Parathyroid adenoma (tissue), 2 donors: ENCODE results near the gene TBC1D14.

Experiments used
- H2AFZ ChIP-seq: fragments of 300-600 bp; sonication (generic); one replicate; pipeline ENCODE4 v1.7.0; 2017; ENCODE audit warnings: antibody characterized with exemption, mild to moderate bottlenecking
- H3K27ac ChIP-seq: fragments of 300-600 bp; sonication (generic); one replicate; pipeline ENCODE4 v1.7.0; 2017
- H3K27me3 ChIP-seq: fragments of 300-600 bp; sonication (generic); one replicate; pipeline ENCODE4 v1.7.0; 2017; ENCODE audit warnings: low read length; ENCODE audit not compliant: control insufficient read depth, insufficient read depth
- H3K36me3 ChIP-seq: fragments of 300-600 bp; sonication (generic); one replicate; pipeline ENCODE4 v1.7.0; 2017; ENCODE audit warnings: low read length; ENCODE audit not compliant: control insufficient read depth, insufficient read depth
- H3K4me1 ChIP-seq: fragments of 300-600 bp; sonication (generic); one replicate; pipeline ENCODE4 v1.7.0; 2017; ENCODE audit warnings: control low read depth
- H3K4me2 ChIP-seq: fragments of 300-600 bp; sonication (generic); one replicate; pipeline ENCODE4 v1.7.0; 2017; ENCODE audit warnings: low read length
- H3K4me3 ChIP-seq: fragments of 300-600 bp; sonication (generic); one replicate; pipeline ENCODE4 v1.7.0; 2017; ENCODE audit warnings: low read depth, low read length
- H3K79me2 ChIP-seq: fragments of 300-600 bp; sonication (generic); one replicate; pipeline ENCODE4 v1.7.0; 2017; ENCODE audit warnings: control low read depth
- H3K9ac ChIP-seq: fragments of 300-600 bp; sonication (generic); one replicate; pipeline ENCODE4 v1.7.0; 2017; ENCODE audit warnings: mild to moderate bottlenecking
- H3K9me3 ChIP-seq: fragments of 300-600 bp; sonication (generic); one replicate; pipeline ENCODE4 v1.7.0; 2017; ENCODE audit warnings: low read length; ENCODE audit not compliant: control insufficient read depth
- CTCF ChIP-seq: fragments of 300-600 bp; sonication (generic); IDR thresholded peaks from one replicate; pipeline ENCODE4 v1.7.0; 2017; ENCODE audit warnings: antibody characterized with exemption, mild to moderate bottlenecking
- donor health status: primary hyperparathyroidism.

The TBC1D14 gene

GRCh38 chr4:6946497-6946896 lies 36.9 kb downstream of the TBC1D14 start:
- H3K27me3 ChIP-seq: no peaks in the 10 kb centered on the region
- no peak overlapping the region for H3K4me2 ChIP-seq
- no peak overlapping the region for H3K9ac ChIP-seq
- H3K4me3 ChIP-seq: no peak overlapping the region
- no peak overlapping the region for H3K27ac ChIP-seq
- H3K9me3 ChIP-seq: no peaks in the 10 kb centered on the region
- H2AFZ ChIP-seq: no peak overlapping the region
- no peaks in the 10 kb centered on the region for H3K36me3 ChIP-seq
- H3K79me2 ChIP-seq: peaks cover 13% of the 10 kb centered on the region
- H3K4me1 ChIP-seq: no peaks in the 10 kb centered on the region
- TF ChIP-seq CTCF: no peak

- Histone ChIP-seq H3K4me1 (no peaks in the 10 kb centered on the region), H3K9me3 (no peaks in the 10 kb centered on the region), H3K36me3 (no peaks in the 10 kb centered on the region), H3K27me3 (no peaks in the 10 kb centered on the region), H3K79me2 (peaks cover 13% of the 10 kb centered on the region), H3K27ac (no peak overlapping the region), H2AFZ (no peak overlapping the region), H3K9ac (no peak overlapping the region), H3K4me3 (no peak overlapping the region), H3K4me2 (no peak overlapping the region)
- no peak for TF ChIP-seq CTCF
These were observed 38.5 kb downstream of the TBC1D14 start for GRCh38 chr4:6948134-6948460.

- Histone ChIP-seq H3K4me1 (no peaks in the 10 kb centered on the region), H2AFZ (no peak overlapping the region), H3K36me3 (no peaks in the 10 kb centered on the region), H3K27me3 (no peaks in the 10 kb centered on the region), H3K79me2 (peaks cover 8% of the 10 kb centered on the region), H3K4me2 (no peak overlapping the region), H3K27ac (no peak overlapping the region), H3K9me3 (no peaks in the 10 kb centered on the region), H3K4me3 (no peak overlapping the region), H3K9ac (no peak overlapping the region)
- no peak for TF ChIP-seq CTCF
These were observed 42.3 kb downstream of the TBC1D14 start for GRCh38 chr4:6951880-6952381.

GRCh38 chr4:6953751-6954380 lies 44.2 kb downstream of the TBC1D14 start:
- Histone ChIP-seq H3K9me3 (no peaks in the 10 kb centered on the region), H3K4me1 (no peaks in the 10 kb centered on the region), H3K27me3 (no peaks in the 10 kb centered on the region), H3K4me2 (no peak overlapping the region), H3K36me3 (no peaks in the 10 kb centered on the region), H3K4me3 (no peak overlapping the region), H3K9ac (no peak overlapping the region), H2AFZ (no peak overlapping the region), H3K79me2 (peaks cover 4% of the 10 kb centered on the region), H3K27ac (no peak overlapping the region)
- no peak for TF ChIP-seq CTCF

GRCh38 chr4:6955261-6955911 lies 45.8 kb downstream of the TBC1D14 start:
- Histone ChIP-seq H3K27me3 (no peaks in the 10 kb centered on the region), H3K9ac (no peak overlapping the region), H2AFZ (no peak overlapping the region), H3K79me2 (peaks cover 2% of the 10 kb centered on the region), H3K4me1 (no peaks in the 10 kb centered on the region), H3K27ac (no peak overlapping the region), H3K36me3 (no peaks in the 10 kb centered on the region), H3K9me3 (no peaks in the 10 kb centered on the region), H3K4me3 (no peak overlapping the region), H3K4me2 (no peak overlapping the region)
- no peak for TF ChIP-seq CTCF
